Measurements from ENCODE around the gene LRRC72.

GRCh38 chr7:16491148-16491547 lies 35.5 kb upstream of the LRRC72 start:
- TF ChIP-seq POLR2AphosphoS5 (IDR thresholded peaks at IDR 0.05; ENCODE audit: low read depth, low read length), result no peak
- no peak for TF ChIP-seq POLR2A (IDR thresholded peaks at IDR 0.05; ENCODE audit: low read depth, low read length)
- no peak for TF ChIP-seq TAF1 (IDR thresholded peaks at IDR 0.05; ENCODE audit: borderline replicate concordance, low read depth, low read length)

All from GM12892 (cell line).